Measurements from ENCODE around the gene NEUROD6.
A peak's percentile ranks its signal among the peaks of the same experiment; 100 is the strongest.

Gene NEUROD6

GRCh38 chr7:31340603-31341002, at the start of gene NEUROD6:
NEUROD6 (minus strand) TSS chr7:31340726; CDS start chr7:31339268, 1,458 bp downstream.
- TF ChIP-seq CTCF (IDR thresholded peaks at IDR 0.05; ENCODE audit: low read depth, low read length, missing control alignments), result no peak
- no peak for DNase-seq (ENCODE audit: extremely low read depth, low read depth)
- H3K4me3 ChIP-seq (replicated peaks; ENCODE audit: low read depth, low read length), result no peak within 1 kb of the TSS

- TF ChIP-seq CTCF (IDR thresholded peaks at IDR 0.05; ENCODE audit: low read depth, low read length, missing control alignments), result no peak
- no peak for DNase-seq (ENCODE audit: extremely low read depth, low read depth)
These were observed 43.9 kb upstream of the NEUROD6 start for GRCh38 chr7:31384466-31384865.

GRCh38 chr7:31382722-31383121, 42.2 kb upstream of the NEUROD6 start:
- H3K4me3 ChIP-seq (replicated peaks; ENCODE audit: low read depth, low read length), result no peak overlapping the region
- DNase-seq (ENCODE audit: extremely low read depth, low read depth), result no peak
- TF ChIP-seq CTCF (IDR thresholded peaks at IDR 0.05; ENCODE audit: low read depth, low read length, missing control alignments), result no peak

More at GRCh38 chr7:31384466-31384865, 43.9 kb upstream of the NEUROD6 start:
- H3K4me3 ChIP-seq (replicated peaks; ENCODE audit: low read depth, low read length), result no peak overlapping the region

GRCh38 chr7:31373337-31374289, 33.1 kb upstream of the NEUROD6 start:
- peak; percentile 59 for TF ChIP-seq CTCF (IDR thresholded peaks at IDR 0.05; ENCODE audit: low read depth, low read length, missing control alignments)
- no peak overlapping the region for H3K4me3 ChIP-seq (replicated peaks; ENCODE audit: low read depth, low read length)
- DNase-seq (ENCODE audit: extremely low read depth, low read depth), result peak; percentile 7

- H3K4me3 ChIP-seq (replicated peaks; ENCODE audit: low read depth, low read length), result no peak overlapping the region
- no peak for DNase-seq (ENCODE audit: extremely low read depth, low read depth)
- no peak for TF ChIP-seq CTCF (IDR thresholded peaks at IDR 0.05; ENCODE audit: low read depth, low read length, missing control alignments)
These were observed 31.9 kb upstream of the NEUROD6 start for GRCh38 chr7:31372231-31372959.

- no peak for DNase-seq (ENCODE audit: extremely low read depth, low read depth)
- H3K4me3 ChIP-seq (replicated peaks; ENCODE audit: low read depth, low read length), result no peak overlapping the region
- TF ChIP-seq CTCF (IDR thresholded peaks at IDR 0.05; ENCODE audit: low read depth, low read length, missing control alignments), result no peak
These were observed 31.1 kb upstream of the NEUROD6 start for GRCh38 chr7:31371621-31372020.

Data from HFF-Myc (cell line).